ENCODE measurements around the gene ZNF319.

The ZNF319 gene

GRCh38 chr16:57945740-57946138, 54.7 kb downstream of the ZNF319 start:
- H3K9me3 Mint-ChIP-seq, result no peaks in the 10 kb centered on the region
- H3K4me1 Mint-ChIP-seq, result no peaks in the 10 kb centered on the region
- no peaks in the 10 kb centered on the region for H3K36me3 Mint-ChIP-seq
- ATAC-seq (replicated peaks), result no peak
- no peak overlapping the region for H3K27ac Mint-ChIP-seq
- peaks cover 5 to 9% of the 10 kb centered on the region in 2 donors for H3K27me3 Mint-ChIP-seq
- no peak overlapping the region for H3K4me3 Mint-ChIP-seq
- DNase-seq, result no peak

DNA sequence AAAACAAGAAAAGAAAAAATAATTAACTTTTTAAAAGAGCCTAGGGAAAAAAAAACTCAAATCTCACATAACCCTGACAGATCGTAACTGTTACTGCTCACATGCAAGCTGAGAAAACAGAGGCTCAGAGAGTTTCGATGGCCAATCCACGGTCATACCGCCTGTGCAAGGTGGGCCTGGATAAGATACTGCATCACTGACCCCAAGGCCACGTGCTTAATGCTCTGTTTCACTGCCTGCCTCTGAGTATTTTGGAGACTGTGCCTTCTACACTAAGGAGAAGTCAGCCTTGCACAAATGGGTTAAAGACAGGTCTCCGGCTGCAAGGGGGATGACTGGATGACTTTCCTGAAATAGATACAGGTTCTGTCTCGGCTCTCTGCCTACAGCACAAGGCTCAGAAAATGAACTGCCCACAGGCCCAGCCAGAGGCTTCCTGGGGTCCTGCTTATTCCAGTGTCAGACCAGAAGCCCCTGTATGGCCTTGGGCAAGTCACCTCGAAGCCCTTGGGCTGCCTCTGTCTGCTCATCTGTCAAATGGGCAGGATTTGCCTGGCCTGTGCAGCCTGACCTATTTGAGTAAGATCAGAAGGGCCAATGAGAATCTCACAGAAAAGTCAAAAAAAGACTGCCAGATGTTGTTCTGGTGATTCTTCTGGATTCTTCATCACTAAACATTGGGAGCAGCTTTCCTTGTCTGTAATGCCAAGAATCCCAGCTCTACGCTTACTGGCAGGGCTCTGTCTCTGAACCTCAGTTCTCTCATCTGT, 55.3 kb downstream of the ZNF319 start:
- DNase-seq (no peak), ATAC-seq (replicated peaks) (no peak)
- no peaks in the 10 kb centered on the region for H3K9me3 Mint-ChIP-seq
- H3K4me1 Mint-ChIP-seq, result no peaks in the 10 kb centered on the region
- no peak overlapping the region for H3K4me3 Mint-ChIP-seq
- no peak overlapping the region for H3K27ac Mint-ChIP-seq
- H3K27me3 Mint-ChIP-seq, result peaks cover 10 to 14% of the 10 kb centered on the region in 2 donors
- H3K36me3 Mint-ChIP-seq, result no peaks in the 10 kb centered on the region
